RKO (cell line): Measurements from ENCODE around the gene CD82.
A peak's percentile ranks its signal among the peaks of the same experiment; 100 is the strongest.
"Not testable (repeated sequence)": the region's sequence is repeated elsewhere in the genome, so short reads cannot be mapped to it uniquely, and the experiment has no call there.

Experiments used
- DNase-seq: peaks from one replicate; pipeline ENCODE4 v3.0.0-alpha.2; 2016; ENCODE audit warnings: low spot score

Gene CD82

DNA sequence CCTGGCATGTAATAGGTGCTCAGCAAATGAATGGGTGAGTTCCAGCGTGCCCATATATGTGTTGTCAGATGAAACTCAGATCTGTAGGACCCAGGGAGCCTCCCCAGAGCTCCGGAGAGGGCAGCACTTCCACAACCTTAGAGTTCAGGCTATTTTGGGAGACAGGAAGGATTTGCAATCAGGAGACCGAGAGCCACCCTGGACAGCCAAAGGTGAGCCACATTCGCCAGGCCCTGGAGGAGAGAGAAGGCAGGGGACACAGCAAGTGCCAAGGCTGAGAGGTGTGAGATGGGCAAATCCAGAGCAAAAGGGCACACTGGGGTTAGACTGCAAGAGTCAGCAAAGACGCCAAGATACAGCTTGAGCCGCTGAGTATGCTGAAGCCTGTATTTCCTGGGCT is 66.4 kb downstream of the CD82 start:
- DNase-seq = no peak

DNA sequence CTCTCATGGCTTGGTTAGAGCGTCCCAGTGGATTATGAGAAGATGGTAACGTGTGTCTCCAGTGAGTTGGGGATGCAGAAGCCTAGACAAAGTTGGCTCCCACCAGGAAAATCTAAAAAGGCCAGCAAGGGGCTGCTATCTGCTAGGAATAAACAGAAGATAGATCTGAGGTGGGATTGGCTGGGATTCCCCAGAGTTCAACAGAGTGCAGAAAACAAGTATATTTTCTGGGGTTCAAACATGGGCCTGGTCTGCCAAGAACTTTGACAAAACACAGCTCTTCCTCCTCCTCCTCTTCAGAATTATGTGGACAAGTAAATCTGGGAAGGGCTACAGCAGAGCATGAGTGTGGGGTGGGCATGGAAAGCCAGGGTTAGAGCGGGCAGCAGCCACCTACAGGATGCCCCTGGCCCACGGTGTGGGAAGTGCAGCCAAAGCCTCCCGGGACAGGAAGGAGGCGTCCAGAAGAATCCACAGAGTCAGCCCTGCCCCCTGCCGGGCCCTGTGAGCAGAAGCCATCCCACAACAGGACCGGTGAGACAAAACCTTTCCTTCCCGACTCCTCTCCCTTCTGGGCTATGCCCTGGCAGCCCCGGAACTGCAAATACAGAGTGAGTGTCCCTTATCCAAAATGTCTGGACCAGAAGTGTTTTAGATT is 67.1 kb downstream of the CD82 start:
- DNase-seq = no peak

DNA sequence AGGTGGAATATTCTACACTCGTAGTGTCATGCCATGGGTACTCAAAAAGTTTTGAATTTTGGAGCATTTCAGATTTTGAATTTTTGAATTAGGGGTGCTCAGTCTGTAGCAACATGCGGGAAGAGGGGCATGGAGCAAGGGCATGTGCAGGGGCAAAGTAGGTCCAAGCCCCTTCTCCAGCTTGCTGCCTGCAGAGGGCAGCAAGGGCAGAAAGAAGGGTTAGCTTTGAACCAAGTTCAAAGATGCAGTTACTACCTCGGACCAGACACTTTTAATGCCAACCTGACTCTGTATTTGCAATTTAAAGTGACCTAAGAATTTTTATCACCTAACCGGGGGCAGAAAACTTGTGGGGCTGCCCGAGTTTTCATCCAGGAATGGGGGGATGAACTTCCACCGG is 68.2 kb downstream of the CD82 start:
- DNase-seq = no peak

DNA sequence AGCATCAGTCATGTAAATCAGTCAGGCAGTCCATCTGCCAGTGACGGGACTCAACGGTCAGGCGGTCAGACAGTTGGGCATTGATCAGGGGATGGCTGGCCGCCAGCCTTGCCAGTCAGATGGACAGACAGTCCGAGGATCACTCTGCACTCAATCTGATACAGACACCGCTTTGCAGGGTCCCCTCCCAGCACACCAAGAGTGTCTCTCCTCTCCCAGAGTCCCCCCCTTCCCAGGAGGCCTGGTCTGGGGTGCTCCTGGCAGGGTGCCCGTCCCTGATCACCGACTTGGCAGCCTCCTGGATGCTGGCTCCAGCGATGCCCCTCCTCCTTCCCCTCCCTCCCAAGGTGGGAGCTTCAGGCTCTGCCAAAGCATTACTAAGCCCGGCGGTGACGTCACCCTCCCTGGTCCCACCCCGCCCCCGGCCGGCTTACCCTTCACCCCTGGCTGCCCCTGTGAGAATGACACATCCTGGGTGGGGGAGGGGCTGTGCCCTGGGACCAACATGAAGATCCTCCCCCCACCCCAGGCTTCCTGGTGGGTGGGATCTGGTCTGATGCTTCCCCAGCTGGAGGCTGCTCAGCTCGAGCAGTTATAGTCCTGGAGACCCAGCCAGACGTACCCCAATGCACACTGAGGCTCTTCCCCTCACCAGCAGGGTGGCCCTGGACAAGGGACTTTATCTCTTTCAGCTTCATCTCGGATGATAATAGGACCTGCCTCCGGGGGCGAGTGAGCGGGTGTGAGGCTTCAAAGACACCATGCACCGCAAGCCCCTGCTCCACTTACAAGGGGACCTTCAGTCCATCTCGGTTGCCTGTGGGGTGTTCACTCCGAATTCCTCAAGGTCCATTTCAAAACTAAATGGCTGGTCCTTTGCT is 69.2 kb downstream of the CD82 start:
- peak; percentile 34 for DNase-seq

DNA sequence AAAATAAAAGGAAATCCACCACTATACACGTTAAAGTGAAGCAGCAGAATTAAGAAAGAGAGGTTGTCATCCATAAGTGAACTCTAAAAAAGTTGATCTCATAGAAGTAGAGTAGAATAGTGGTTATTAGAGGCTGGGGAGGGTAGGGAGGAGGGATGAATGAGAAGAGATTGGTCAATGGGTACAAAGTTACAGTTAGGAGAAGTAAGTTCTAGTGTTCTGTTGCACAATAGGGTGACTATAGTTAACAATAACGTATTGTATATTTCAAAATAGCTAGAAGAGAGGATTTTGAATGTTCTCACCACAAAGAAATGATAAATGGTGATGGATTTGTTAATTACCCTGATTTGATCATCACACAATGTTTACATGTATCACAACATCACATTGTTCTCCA is 72.0 kb downstream of the CD82 start:
- DNase-seq = no peak

DNA sequence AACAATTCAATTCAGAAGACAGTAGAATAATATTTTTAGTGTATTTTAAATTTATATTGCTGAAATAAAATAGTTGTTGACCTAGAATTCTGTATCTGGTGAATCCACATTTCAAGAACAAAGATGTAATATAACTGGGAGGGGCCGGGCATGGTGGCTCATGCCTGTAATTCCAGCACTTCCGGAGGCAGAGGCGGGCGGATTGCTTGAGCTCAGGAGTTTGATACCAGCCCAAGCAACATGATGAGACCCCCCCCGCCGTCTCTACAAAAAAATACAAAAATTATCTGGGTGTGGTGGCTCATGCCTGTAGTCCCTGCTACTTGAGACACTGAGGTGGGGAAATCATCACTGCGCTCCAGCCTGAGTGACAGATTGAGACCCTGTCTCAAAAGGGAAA is 72.6 kb downstream of the CD82 start:
- DNase-seq = no peak

DNA sequence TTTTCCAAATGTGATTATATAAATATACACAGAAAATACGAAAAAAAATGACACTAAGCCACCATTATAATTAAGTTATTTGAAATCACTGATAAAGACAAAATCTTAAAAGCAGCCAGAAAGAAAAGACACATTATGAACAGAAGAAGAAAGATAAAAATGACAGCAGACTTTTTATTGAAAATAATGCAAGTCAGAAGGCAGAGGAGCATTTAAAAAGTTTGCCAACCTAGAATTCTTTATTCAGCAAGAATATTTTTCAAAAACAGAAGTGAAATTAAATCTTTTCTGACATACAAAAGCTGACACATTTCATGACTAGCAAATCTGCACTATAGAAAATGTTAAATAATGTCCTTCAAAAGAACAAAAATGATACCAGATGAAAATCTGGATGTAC is 77.8 kb downstream of the CD82 start:
- no peak for DNase-seq

DNA sequence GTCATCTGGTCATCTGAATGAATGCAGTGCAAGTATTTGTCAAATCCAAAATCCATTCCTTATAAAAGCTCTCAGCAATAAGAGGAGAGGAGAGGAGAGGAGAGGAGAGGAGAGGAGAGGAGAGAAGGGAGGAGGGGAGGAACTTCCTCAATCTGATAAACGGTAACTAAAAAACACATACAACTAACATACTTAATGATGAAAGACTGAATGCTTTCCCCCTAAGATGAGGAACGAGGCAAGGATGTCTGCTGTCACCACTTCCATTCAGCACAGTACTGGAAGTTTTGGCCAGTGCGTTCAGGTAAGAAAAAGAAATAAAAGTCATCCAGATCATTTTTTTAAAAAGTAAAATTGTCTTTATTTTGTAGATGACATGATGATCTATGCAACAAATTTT is 80.4 kb downstream of the CD82 start:
- no peak for DNase-seq

DNA sequence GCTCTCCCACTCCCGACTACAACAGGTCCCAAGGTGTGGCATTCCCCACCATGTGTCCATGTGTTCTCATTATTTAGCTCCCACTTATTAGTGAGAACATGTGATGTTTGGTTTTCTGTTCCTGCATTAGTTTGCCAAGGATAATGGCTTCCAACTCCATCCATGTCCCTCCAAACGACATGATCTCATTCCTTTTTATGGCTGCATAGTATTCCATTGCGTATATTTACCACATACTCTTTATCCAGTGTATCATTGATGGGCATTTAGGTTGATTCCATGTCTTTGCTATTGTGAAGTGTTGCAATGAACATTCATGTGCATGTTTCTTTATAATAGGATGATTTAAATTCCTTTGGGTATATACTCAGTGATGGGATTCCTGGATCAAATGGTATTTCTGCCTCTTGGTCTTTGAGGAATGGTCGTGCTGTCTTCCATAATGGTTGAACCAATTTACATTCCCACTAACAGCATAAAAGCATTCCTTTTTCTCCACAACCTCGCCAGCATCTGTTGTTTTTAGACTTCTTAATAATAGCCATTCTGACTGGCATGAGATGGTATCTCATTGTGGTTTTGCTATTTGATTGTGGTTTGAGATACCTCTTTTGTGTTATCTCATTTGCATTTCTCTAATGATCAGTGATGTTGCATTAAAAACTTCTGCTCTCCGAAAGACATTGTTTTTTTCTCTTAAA is 81.9 kb downstream of the CD82 start:
- DNase-seq = not testable (repeated sequence)

DNA sequence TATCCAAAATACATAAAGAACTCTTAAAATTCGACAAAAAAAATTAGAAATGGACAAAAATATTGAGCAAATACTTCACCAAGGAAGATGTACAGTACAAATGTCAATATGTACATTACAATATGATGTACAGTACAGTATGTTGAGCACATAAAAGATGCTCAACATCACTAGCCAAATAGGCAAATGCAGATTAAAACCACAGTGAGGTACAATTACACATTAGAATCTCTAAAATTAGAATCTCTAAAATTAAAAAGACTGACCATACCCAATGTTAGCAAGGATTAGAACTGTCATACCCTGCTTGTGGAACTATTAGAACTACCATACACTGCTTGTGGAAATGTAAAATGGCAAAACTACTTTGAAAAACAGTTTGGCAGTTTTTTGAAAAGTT is 82.6 kb downstream of the CD82 start:
- no peak for DNase-seq

DNA sequence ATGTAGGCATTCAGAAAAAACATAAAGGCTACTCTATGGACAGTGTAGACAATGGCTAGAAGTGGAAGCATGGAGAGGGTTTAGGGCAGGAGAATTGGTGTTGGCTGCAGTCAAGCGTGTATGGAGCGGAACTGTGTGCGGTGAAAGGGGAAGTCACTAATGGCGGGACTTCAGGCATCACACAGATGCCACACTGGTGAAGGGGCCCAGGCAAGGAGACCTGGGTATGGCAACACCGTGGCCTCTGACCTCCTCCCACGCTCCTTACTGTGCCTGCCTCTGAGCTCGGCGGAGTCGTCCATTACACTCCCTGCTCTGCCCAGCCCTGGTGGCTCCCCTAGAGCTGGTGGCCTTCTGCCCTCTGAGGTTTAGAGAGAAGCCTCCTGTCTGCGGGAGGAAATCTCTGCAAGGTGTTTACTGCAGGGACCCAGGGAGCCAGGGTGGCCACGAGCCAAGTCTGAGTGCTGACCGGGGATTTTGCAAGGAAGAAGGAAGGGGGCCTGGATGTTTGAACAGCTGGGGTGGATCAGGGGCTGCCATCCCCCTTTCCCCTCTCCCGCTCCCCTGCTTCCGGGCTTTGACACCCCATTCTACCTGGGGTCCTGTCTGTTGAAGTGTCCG is 86.2 kb downstream of the CD82 start:
- no peak for DNase-seq

DNA sequence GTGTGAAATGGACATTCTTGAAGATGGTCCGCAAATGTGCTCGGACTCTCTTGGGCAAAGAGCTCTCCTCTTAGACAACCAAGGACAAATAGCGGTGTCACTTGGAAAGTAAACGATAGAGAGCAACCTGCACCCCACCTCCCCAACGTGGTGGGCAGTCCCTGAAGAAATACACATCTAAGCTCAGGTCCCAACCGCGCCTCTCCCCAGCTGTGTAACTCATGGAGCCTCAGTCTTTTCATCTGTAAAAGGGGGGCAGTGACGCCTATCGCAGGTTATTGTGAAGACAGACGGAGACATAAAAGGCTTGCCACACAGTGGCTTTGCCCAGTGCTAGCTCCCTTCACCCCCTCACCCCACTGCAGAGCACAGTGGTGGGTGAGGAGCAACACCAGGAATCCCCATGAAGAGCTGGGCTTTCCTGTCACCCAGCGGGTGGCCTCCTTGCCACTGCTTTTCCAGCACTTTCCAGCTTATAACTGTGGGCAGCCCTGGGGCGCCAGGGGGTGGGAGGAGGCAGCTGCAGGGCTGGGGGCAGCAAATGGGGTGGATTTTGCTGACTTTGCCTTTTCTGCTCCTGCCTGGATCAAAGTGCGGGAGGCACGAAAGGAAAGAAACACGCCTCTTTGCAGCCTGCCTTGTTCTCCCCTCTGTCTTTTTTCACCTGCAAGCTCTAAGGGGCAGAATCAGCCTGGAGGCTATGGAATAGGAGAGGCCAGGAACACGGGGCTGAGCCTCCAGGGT is 87.6 kb downstream of the CD82 start:
- no peak for DNase-seq

DNA sequence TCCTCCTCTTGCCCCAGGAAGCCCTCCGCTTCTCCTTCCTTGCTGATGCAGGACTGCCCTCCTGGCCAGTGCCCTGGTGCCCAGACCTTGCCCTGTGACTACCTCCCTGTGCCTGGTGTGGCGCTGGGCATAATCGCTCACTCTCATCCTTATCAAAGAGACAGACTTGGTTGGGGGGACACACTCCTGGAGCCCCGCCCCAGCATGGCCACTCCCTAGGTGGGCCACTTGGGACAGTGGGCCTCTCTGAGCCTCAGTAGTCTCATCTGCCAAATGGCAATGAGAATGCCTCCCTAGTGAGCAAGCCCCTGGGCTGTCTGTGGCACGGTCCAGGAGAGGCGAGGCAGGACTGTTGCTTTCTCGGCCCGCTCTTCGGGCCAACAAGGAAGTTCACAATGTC is 88.6 kb downstream of the CD82 start:
- no peak for DNase-seq

DNA sequence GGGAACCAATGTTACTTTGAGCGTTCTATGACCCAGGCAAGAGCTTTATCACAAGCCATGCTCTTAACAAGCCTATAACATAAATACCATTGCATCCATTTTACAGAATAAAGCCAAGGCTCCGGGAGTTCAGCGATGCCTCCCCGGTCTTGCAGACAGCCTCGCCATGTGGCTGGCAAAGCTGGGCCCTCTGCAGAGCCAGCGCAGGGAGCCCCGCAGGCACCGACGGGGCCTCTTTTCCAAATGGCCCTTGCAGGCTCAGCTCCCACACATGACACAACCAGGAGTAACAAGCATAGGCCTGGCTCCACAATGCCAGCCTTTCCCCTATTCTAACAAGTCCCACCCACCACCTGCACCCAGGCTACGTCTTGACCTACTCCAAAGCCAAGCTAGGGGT is 89.1 kb downstream of the CD82 start:
- DNase-seq = no peak

DNA sequence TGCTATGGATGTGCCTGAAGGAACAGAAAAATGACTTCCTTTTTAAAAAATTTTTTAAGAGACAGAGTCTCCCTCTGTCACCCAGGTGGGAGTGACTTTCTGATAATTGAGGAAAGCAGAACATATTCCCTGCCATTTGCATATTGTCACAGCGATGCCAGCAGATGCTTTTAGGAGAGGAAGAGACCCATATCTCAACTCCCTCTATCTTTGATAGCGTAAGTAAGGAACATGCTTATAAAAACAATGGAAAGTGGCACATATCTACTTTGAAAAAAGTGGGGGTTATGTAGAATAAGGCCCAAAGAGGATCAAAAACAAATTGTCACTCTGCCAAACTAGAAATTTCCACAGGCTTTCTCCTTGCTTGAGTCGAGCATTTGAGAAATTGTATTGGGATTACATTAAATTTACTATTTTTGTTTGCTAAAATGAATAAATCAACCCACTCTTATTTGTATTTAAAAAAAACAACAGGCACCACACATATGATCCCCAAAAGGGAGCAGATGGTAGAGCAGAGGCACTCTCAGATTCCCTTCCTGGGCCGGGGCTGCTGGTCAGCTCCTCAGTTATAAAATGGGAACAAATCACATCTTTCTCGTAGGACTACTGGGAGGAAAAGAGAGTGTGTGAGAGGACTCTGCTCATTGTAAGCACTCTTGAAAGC is 92.5 kb downstream of the CD82 start:
- no peak for DNase-seq

DNA sequence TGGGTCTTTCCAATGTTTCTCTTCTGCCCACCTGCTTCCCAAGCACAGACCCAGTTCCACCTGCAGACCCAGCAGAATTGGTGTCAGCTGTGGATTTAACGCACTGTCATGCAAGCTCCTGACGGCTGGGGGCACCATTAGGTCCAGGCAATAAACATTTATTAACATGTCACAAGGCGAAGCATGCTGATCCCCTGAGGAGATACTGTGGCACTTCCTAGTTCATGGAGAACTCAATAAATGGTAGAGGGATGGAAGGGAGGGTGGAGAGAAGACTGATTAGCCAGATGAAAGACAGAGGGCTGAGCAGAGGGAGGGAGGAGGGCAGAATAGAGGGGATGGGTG is 93.0 kb downstream of the CD82 start:
- no peak for DNase-seq

DNA sequence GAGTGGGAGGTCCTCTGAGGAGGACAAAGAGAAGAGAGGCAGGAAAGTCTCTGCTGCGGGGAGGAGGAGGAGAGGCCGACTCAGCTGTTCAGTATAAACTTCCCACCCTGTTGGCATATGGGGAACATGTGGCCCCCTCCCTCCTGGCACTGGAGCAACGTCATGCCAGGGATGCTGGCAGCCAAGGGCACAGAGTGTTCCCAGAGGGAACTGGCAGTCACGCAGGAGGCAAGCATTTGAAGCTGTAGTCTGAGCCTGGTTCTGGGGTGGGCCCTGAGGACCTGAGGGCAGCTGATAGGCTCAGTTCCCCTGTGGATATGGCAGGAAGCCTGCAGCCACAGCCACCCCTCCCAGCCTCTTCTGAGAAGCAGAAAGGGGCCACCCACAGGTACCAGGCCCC is 94.2 kb downstream of the CD82 start:
- no peak for DNase-seq

DNA sequence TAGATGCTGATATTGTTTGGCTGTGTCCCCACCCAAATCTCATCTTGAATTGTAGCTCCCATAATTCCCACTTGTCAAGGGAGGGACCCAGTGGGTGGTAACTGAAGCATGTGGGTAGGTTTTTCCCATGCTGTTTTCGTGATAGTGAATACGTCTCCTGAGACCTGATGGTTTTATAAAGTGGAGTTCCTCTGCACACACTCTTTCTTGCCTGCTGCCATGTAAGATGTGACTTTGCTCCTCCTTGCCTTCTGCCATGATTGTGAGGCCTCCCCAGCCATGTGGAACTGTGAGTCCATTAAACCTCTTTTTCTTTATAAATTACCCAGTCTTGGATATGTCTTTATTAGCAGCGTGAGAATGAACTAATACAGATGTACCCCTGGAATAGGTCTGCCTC is 95.1 kb downstream of the CD82 start:
- not testable (repeated sequence) for DNase-seq

DNA sequence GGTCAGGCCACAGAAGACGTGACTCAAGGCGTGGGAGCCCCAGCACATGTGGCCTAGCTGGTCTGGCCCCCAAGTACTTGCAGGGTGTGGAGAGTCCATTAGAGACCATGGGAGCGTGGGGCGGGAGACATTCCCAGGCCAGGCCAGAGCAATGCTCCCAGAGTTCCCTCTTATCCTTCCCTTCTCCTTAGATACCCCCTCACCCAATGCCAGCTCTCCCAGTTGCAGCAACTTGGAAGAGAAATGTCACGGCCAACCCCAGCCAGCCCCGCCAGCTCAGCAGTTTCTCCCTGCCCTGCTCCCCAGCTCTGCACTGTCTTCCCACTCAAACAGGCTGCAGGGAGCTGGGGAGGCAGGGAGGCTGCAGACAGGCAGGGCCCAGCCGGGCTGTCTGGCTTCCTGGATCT is 95.9 kb downstream of the CD82 start:
- no peak for DNase-seq
